Left renal pelvis (tissue), 4 donors: Measurements from ENCODE around the gene ZFYVE1. TPM values are rescaled to one million over a fixed set of nuclear protein-coding genes. Genes with fewer than 3 reads are reported as not detected.
A peak's percentile ranks its signal among the peaks of the same experiment; 100 is the strongest.
"Not testable (repeated sequence)": the region's sequence is repeated elsewhere in the genome, so short reads cannot be mapped to it uniquely, and the experiment has no call there.

ENCODE experiments used
- DNase-seq, 4 donors: peaks; one replicate each; pipeline ENCODE4 v3.0.0-alpha.2; 2013; ENCODE audit warnings: low read depth in 4 of 4, low spot score in 3 of 4
- polyA plus RNA-seq, 4 donors: library from polyadenylated mRNA; unstranded; fragments of 120-200 nt; gene quantifications; one replicate each; pipeline ENCODE4 v1.2.1, GENCODE V29; 2013; ENCODE audit not compliant: insufficient read length in 4 of 4

Gene ZFYVE1, protein sequence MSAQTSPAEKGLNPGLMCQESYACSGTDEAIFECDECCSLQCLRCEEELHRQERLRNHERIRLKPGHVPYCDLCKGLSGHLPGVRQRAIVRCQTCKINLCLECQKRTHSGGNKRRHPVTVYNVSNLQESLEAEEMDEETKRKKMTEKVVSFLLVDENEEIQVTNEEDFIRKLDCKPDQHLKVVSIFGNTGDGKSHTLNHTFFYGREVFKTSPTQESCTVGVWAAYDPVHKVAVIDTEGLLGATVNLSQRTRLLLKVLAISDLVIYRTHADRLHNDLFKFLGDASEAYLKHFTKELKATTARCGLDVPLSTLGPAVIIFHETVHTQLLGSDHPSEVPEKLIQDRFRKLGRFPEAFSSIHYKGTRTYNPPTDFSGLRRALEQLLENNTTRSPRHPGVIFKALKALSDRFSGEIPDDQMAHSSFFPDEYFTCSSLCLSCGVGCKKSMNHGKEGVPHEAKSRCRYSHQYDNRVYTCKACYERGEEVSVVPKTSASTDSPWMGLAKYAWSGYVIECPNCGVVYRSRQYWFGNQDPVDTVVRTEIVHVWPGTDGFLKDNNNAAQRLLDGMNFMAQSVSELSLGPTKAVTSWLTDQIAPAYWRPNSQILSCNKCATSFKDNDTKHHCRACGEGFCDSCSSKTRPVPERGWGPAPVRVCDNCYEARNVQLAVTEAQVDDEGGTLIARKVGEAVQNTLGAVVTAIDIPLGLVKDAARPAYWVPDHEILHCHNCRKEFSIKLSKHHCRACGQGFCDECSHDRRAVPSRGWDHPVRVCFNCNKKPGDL
- polyA plus RNA-seq = 10 to 100 TPM; 16.6 to 22.8 (median 18.7) TPM

GRCh38 chr14:73026845-73027542 is at the start of gene ZFYVE1:
ZFYVE1 (minus strand) TSS chr14:73027106; CDS start chr14:73024508, 2,598 bp downstream.
- peak; percentile 89 to 97 (median 92) for DNase-seq

DNA sequence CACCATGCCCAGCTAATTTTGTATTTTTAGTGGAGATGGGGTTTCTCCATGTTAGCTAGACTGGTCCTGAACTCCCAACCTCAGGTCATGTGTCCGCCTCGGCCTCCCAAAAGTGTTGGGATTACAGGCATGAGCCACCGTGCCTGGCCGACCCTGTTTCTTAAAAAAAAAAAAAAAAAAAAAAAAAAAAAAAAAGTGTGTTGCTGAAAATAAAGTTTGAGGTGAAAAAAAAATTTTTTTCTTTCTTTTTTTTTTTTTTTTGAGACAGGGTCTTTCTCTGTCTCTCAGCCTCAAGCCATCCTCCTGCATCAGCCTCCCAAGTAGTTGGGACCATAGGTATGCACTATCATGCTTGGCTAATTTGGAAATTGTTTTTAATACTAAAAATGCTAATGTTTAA is 42.7 kb upstream of the ZFYVE1 start:
- DNase-seq = no peak

GRCh38 chr14:73058922-73059673 is 32.2 kb upstream of the ZFYVE1 start:
- DNase-seq = peak; percentile 10 to 26 (median 14)

- peak; percentile 93 to 98 (median 96) for DNase-seq
Measured at GRCh38 chr14:73058224-73058921, 31.5 kb upstream of the ZFYVE1 start, which contains the start of gene RBM25. RBM25 (plus strand) TSS chr14:73058534; CDS start chr14:73071642, 13,108 bp downstream.

- DNase-seq = no peak
Measured at GRCh38 chr14:73057944-73058223, 31.0 kb upstream of the ZFYVE1 start.

GRCh38 chr14:73055251-73055650 is 28.3 kb upstream of the ZFYVE1 start:
- no peak for DNase-seq

- no peak for DNase-seq
Measured at GRCh38 chr14:73049428-73049827, 22.5 kb upstream of the ZFYVE1 start.

DNA sequence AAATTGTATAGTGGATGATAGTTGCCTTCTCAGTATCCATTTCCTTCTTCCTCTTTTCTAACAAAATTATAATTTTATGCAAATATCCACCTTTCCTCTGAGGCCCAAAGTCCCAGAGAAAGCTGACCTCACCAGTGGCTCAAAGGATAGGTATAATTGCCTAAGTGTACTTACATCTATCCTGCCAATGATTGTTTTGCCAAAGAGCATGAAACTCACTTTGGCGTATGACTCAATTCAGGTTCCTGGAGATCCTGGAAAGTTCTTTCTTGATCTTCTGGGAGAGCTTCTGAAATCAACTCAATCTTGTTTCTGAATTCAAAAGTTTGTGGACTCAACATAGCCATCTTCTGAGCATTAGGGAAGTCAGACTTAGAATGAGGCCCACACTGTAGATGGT is 20.9 kb upstream of the ZFYVE1 start:
- DNase-seq = no peak

DNA sequence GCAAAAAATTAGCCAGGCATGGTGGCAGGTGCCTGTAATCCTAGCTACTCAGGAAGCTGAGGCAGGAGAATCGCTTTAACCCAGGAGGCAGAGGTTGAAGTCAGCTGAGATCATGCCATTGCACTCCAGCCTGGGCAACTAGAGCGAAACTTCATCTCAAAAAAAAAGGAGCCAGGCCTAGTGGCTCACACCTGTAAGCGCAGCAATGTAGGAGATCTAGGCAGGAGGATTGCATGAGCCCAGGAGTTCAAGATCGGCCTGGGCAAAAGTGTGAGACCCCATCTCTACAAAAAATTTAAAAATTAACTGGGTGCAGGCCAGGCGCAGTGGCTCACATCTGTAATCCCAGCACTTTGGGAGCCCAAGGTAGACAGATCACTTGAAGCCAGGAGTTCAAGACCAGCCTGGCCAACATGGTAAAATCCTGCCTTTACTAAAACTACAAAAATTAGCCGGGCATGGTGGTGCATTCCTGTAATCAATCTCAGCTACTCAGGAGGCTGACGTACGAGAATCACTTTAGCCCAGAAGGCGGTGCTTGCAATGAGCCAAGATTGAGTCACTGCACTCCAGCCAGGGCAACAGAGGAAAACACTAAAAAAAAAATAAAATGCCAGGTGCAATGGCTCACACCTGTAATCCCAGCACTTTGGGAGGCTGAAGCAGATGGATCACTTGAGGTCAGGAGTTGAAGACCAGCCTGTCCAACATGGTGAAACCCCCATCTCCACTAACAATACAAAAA is 10.0 kb upstream of the ZFYVE1 start:
- DNase-seq = not testable (repeated sequence)

GRCh38 chr14:73027984-73028383 is 1.1 kb upstream of the ZFYVE1 start:
- no peak for DNase-seq

- DNase-seq = no peak
Measured at GRCh38 chr14:73027546-73027945, 640 bp upstream of the ZFYVE1 start.

DNA sequence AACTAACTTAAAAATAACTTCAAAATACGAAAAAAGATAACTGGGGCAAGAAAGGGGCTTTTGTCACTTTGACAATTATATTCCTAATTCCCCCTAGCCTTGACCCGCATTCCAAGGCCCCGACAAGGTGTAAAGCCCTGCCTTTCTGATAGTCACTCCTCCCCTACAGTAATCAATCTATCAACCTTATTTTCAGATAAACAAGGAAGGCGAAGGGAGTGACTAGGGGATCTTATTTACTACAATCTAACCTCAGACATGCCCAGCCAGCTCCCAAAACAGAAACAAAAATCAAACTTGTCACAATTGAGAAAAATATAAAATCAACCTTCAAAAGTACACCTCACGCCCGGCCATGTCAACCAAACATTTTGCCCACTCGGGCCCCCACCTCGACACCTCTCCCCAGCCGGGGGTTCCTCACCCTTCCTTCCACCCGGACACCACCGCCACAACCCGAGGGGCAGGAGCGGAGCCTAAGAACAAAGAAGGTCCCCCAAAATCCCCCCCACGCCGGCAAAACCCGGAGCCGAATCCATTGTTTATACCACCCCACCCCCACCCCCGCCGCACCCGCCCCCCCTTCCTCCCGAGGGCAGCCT is 562 bp downstream of the ZFYVE1 start:
- DNase-seq = no peak

GRCh38 chr14:73025544-73025943 is 1.4 kb downstream of the ZFYVE1 start:
- no peak for DNase-seq

DNA sequence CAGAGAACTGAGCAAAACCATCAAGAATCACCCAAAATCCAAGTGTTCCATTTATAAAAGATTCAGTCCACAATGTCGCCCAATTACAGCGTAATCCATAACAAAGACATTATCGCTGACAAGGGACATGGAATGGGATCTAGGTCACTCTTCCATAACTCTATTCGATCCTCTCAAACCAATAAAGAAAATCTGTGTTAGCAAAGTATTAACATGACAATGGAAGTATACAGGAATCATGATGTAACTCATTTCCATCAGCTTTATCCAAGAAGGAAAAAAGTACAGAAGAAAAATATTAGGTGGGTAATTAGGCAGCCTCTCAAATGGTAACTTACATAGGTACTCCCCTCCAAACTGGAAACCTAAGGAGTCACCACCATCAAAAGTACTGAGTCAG is 4.9 kb downstream of the ZFYVE1 start:
- no peak for DNase-seq

DNA sequence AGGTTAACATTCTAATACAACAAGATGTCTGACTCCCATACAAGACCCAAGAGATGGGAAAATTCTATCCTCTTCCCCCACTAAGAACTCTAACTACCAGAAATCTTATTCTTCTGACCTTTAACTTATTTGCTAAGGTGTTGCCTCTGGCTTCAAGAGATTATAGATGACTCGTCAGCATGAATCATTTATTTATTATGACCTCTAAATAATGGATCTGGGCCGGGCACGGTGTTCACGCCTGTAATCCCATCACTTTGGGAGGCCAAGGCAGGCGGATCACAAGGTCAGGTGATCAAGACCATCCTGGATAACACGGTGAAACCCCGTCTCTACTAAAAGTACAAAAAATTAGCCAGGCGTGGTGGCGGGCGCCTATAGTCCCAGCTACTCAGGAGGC is 10.9 kb downstream of the ZFYVE1 start:
- DNase-seq = not testable (repeated sequence)

- DNase-seq = not testable (repeated sequence)
Measured at GRCh38 chr14:73015552-73015951, 11.4 kb downstream of the ZFYVE1 start.

GRCh38 chr14:73014105-73014504 is 12.8 kb downstream of the ZFYVE1 start:
- DNase-seq = no peak

GRCh38 chr14:73011189-73011588 is 15.7 kb downstream of the ZFYVE1 start:
- not testable (repeated sequence) for DNase-seq

GRCh38 chr14:73008501-73008900 is 18.4 kb downstream of the ZFYVE1 start:
- DNase-seq = no peak
